ENCODE measurements around the gene KCNH4. TPM values are rescaled to one million over a fixed set of nuclear protein-coding genes. Genes with fewer than 3 reads are reported as not detected.
"Not testable (repeated sequence)": the region's sequence is repeated elsewhere in the genome, so short reads cannot be mapped to it uniquely, and the experiment has no call there.

KCNH4 gene
- total RNA-seq, result under 1 TPM; 0.45 to 0.94 TPM
- 0 to 0.75 reads per million in 2 donors for total RNA-seq

DNA sequence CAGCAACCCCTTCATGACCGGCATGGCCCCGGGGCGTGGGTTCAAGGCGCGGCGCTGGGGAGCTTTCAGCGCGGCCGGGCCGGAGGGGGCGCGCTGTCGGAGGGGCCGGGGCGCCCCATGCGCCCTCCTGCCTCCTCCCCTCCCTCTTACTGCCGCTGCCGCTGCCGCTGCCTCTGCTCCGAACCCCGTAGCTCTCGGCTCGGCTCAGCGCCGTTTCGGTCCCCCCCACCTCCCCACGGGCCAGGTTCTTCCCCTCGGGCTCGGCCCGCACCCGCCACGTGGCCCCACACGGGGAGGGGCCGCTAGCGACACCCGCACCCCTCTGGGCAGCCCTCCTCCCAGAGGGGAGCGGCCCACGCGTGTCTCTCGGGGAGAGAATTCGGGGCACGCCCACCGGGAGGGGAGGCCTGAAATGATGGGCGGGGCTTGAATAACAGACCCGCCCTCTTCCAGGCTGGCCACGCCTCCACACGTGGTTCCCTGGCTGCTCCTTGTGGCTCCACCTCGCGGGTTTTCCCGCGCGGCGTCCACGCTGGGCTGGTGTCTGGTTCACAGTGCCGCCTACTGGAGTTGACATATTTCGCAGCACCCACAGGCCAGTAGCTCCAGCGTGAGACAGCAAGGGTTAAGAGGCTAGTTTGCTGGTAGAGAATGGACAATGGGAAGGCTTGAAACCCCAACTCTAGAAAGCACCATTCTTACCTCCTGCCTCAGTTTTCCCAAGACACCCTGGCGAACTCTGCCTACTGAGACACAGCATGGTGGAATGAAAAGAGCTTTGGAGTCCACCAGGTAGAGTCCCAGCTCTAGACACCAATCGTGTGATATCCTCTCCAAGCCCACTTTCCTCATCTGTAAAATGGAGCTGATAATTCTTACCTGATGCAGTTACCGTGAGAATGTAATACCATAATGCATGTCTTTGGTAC, at the start of gene KCNH4:
Gene KCNH4, minus strand, starts transcription at position 221 of the 929 bp plus-strand sequence. Its CDS starts 197 bp downstream, at position 24.
- peak; percentile 80 to 88 (median 83) for DNase-seq
- H3K4me3 Mint-ChIP-seq, result peak within 1 kb of the TSS; percentile 75
- H3K9me3 ChIP-seq (ENCODE audit: control insufficient read depth, low read length, poor library complexity, severe bottlenecking), result no peaks in the 10 kb centered on the region
- H3K27ac Mint-ChIP-seq, result no peak within 1 kb of the TSS
- H3K4me1 Mint-ChIP-seq, result peaks cover 39% of the 10 kb centered on the region
- H3K27me3 Mint-ChIP-seq, result no peaks in the 10 kb centered on the region
- ATAC-seq, result peak; percentile 74
- peaks cover 3% of the 10 kb centered on the region for H3K36me3 Mint-ChIP-seq (ENCODE audit: low read depth)

DNA sequence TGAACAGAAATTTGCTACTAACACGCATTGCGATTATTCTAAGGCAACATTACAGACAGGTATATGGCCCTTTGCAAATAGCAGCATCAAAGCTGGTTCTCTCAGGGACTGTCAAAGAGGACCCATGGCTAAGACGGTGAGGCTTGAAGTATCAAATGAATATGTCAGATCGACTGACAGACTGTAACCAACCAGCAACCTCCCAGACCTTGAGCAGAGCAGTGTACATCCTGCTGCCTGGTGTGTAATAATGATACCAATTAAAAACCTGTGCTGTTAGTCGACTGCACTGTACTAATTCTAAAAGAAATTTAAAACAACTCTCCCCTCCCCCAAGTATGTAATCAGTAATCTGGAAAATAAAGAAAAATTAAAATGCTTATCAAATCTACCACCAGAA, 49.3 kb upstream of the KCNH4 start:
- Mint-ChIP-seq H3K27me3 (no peaks in the 10 kb centered on the region), H3K4me3 (no peak overlapping the region), H3K27ac (no peak overlapping the region), H3K36me3 (ENCODE audit: low read depth) (no peaks in the 10 kb centered on the region), H3K4me1 (peaks cover 17% of the 10 kb centered on the region)
- DNase-seq (no peak), ATAC-seq (peak; percentile 32)
- H3K9me3 ChIP-seq (ENCODE audit: control insufficient read depth, low read length, poor library complexity, severe bottlenecking), result no peaks in the 10 kb centered on the region

DNA sequence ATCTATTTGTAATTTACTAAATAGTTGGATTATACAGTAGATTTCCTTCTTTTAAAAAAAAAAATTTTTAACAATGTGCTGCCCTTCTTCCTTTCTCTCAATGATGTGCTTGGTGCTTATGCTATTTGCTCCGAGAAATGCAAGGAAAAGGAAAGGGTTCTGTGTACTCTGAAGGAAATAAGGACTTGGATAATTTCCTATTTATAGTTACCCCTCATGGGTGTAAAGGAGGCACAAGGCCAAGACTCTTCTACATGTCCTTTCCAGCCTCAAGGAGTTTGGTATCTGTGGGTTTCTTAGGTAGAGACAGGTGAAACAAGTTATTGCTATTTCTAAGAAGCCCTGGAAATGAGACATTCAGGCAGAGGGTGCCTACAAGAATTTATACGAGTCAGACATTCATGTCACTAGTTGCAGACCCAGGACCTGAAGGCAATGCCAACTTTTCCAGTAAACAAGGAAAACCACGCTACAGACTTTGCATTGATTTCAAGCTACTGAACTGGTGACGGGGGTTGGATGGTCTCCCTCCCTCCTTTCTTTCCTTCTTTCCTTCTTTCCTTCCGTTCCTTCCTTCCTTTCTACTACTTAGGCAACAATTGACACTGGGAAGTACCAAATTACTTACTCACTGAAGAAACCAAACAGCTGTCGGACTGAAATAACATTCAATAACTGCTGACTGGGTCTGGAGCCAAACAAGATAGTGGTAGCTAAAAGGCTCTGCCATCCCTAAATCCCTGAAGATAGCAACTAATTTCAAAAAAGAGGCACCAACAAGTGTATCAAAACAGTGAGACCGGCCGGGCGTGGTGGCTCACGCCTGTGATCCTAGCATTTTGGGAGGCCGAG, 47.1 kb upstream of the KCNH4 start:
- Mint-ChIP-seq H3K36me3 (ENCODE audit: low read depth) (no peaks in the 10 kb centered on the region), H3K27ac (peak overlapping the region; percentile 85)

DNA sequence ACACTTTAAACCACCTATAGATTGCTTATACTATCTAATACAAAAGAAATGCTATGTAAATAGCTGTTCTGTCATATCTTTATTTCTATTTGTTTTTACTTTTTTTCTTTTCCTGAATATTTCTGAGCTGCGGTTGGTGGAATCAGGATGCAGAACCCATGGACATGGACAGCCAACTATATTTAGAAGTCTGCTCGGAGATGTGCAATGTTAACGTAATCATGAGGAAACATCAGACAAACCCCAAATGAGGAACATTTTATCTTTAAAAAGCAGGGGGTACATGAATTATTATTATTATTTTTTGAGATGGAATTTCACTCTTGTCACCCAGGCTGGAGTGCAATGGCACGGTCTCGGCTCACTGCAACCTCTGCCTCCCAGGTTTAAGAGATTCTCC, 44.7 kb upstream of the KCNH4 start:
- Mint-ChIP-seq H3K4me3 (no peak overlapping the region), H3K27me3 (no peaks in the 10 kb centered on the region), H3K27ac (no peak overlapping the region), H3K36me3 (ENCODE audit: low read depth) (peaks cover 5% of the 10 kb centered on the region), H3K4me1 (peaks cover 11% of the 10 kb centered on the region)
- H3K9me3 ChIP-seq (ENCODE audit: control insufficient read depth, low read length, poor library complexity, severe bottlenecking), result no peaks in the 10 kb centered on the region
- DNase-seq (no peak), ATAC-seq (no peak)

More for the DNA sequence above, 47.1 kb upstream of the KCNH4 start:
- ATAC-seq (no peak), DNase-seq (no peak)
- H3K4me1 Mint-ChIP-seq, result peaks cover 7% of the 10 kb centered on the region
- H3K9me3 ChIP-seq (ENCODE audit: control insufficient read depth, low read length, poor library complexity, severe bottlenecking), result no peaks in the 10 kb centered on the region
- no peaks in the 10 kb centered on the region for H3K27me3 Mint-ChIP-seq
- no peak overlapping the region for H3K4me3 Mint-ChIP-seq

DNA sequence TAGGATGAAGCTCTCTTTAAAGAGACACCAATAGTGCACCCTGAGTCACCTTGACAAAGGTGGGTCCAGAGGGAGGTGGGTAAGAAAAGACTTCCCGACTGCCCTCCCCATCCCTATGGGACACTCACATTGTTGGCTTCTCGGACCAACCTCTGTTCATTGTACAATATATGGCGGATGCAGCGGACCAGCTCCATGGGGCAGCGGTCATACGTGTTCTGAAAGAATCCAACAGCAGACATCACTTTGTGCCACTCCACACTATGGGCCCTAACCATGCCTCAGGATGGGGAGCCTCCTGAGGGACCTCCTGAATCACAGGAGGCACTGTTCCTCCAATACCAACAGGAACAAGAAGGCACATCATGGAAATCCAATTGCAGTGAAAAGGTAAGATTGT, 43.7 kb upstream of the KCNH4 start:
- Mint-ChIP-seq H3K27me3 (no peaks in the 10 kb centered on the region), H3K27ac (peak overlapping the region; percentile 34), H3K4me3 (no peak overlapping the region), H3K36me3 (ENCODE audit: low read depth) (peaks cover 5% of the 10 kb centered on the region), H3K4me1 (peaks cover 8% of the 10 kb centered on the region)
- H3K9me3 ChIP-seq (ENCODE audit: control insufficient read depth, low read length, poor library complexity, severe bottlenecking), result no peaks in the 10 kb centered on the region
- no peak for ATAC-seq
- no peak for DNase-seq

DNA sequence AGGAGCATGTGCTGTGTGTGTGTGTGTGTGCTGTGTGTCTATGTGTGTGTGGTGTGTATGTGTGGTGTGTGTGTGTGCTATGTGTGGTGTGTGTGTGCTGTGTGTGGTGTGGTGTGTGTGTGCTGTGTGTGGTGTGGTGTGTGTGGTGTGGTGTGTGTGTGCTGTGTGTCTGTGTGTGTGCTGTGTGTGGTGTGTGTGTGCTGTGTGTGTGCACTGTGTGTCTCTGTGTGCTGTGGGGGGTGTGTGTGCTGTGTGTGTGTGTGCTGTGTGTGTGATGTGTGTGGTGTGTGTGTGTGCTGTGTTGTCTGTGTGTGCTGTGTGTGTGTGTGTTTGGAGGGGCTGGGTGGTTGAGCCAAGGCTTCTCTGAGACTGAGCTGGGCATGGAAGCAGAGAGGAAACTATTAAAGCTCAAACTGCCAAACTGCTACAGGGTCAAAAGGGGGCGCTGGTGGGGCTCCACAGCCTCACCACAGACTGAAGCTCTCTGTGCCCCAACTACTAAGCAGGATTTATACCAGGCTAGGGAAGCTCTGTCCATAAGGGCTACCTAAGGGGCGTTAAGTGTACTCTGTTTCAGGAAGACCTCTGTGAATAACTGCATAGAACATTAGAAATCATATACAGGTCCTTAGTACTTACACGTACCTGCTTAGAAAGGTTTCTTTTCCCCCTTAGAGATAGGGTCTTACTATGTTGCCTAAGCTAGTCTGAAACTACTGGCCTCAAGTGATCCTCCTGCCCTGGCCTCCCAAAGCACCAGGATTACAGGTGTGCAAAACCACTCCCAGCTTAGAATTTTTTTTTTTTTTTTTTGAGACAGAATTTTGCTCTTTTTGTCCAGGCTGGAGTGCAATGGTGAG, 41.2 kb upstream of the KCNH4 start:
- no peaks in the 10 kb centered on the region for H3K9me3 ChIP-seq (ENCODE audit: control insufficient read depth, low read length, poor library complexity, severe bottlenecking)
- H3K27me3 Mint-ChIP-seq, result no peaks in the 10 kb centered on the region
- peak; percentile 32 to 42 (median 34) for DNase-seq
- peaks cover 8% of the 10 kb centered on the region for H3K36me3 Mint-ChIP-seq (ENCODE audit: low read depth)
- H3K4me3 Mint-ChIP-seq, result peak overlapping the region; percentile 53
- peak; percentile 94 for ATAC-seq
- peaks cover 5% of the 10 kb centered on the region for H3K4me1 Mint-ChIP-seq
- peak overlapping the region; percentile 45 for H3K27ac Mint-ChIP-seq

DNA sequence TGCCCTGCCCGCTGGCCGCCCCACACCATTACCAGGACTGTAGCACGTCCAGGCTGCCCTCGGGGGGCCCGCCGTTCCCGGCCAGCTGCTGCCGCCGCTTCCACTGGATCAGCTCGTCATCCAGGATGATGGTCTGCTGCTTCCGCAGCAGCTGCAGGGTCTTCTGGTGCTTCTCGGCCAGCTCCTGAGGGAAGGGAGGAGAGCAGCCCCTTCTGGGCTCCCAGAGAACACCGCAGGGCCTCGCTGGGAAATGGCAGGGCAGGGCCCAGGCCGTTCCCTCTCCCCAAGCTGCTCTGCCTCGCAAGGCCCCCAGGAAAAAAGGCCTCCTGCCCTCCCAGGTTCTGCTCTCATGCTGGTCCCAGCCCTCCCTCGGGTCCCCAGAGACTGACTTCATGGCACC, 38.3 kb upstream of the KCNH4 start:
- not testable (repeated sequence) for H3K9me3 ChIP-seq (ENCODE audit: control insufficient read depth, low read length, poor library complexity, severe bottlenecking); H3K4me3 Mint-ChIP-seq; H3K36me3 Mint-ChIP-seq (ENCODE audit: low read depth); H3K27ac Mint-ChIP-seq; H3K27me3 Mint-ChIP-seq; ATAC-seq; H3K4me1 Mint-ChIP-seq; DNase-seq

DNA sequence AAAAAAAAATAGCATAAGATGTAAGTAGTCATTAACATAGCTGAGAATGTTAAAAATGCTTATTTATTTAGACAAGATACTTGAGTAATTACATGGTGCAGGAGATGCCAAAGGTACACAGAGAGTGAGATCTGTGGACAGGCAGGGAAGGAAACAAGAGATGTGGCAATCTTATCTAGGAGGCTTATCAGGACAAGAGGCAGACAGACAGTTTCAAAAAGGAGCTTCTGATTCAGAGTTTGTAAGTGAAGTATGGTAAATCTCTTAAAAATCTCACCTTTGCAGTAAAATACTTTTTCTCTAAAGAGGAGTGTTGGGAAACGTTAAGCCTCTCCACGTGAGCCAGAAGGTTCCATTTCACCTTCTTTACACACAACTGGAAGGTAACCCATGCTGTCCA, 33.2 kb upstream of the KCNH4 start:
- H3K4me3 Mint-ChIP-seq, result no peak overlapping the region
- no peaks in the 10 kb centered on the region for H3K27me3 Mint-ChIP-seq
- DNase-seq (no peak), ATAC-seq (no peak)
- H3K9me3 ChIP-seq (ENCODE audit: control insufficient read depth, low read length, poor library complexity, severe bottlenecking), result no peaks in the 10 kb centered on the region
- H3K27ac Mint-ChIP-seq, result no peak overlapping the region
- no peaks in the 10 kb centered on the region for H3K4me1 Mint-ChIP-seq
- H3K36me3 Mint-ChIP-seq (ENCODE audit: low read depth), result peaks cover 6% of the 10 kb centered on the region

DNA sequence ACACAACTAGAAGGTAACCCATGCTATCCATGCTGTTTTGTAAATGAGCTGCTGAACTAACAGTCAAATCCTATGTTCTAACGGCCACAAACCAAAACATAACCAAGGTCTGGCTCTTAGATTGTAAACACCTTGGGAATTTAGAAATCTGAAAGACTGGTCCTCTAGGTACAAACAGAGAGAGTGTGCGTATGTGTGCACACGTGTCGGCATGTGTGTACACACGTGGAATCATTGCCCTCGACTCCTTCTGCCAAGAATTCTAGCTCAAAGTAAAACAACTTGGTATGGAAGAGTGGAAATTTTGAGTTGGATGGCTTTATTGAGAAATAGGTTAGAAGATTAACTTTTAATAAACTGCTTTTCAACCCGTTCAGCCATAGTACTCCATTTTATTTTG, 31.4 kb upstream of the KCNH4 start:
- H3K36me3 Mint-ChIP-seq (ENCODE audit: low read depth), result peaks cover 6% of the 10 kb centered on the region
- no peaks in the 10 kb centered on the region for H3K9me3 ChIP-seq (ENCODE audit: control insufficient read depth, low read length, poor library complexity, severe bottlenecking)

DNA sequence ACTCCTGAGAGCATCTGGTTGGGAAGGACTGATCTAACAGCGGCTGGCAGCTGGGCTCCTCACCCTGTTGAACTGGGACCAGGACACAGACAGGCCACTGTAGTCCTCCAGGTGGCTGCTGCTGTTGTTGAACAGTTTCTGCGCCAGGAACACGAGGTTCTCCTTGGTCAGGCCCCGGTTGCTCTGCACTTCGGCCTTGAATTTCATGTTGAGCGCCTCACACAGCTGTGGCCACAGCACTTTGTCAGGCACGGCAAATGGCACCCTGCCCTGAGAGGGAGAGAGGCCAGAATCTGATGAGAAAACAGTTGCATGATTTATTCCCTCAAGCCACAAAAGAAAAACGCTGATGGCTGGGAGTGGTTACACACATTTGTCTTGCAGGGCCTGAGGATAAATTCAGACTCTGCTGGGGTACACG, 31.0 kb upstream of the KCNH4 start:
- H3K27ac Mint-ChIP-seq; H3K4me1 Mint-ChIP-seq; H3K9me3 ChIP-seq (ENCODE audit: control insufficient read depth, low read length, poor library complexity, severe bottlenecking); H3K36me3 Mint-ChIP-seq (ENCODE audit: low read depth); ATAC-seq; DNase-seq; H3K4me3 Mint-ChIP-seq; H3K27me3 Mint-ChIP-seq: not testable (repeated sequence)

More for the DNA sequence above, 31.4 kb upstream of the KCNH4 start:
- no peak for ATAC-seq
- Mint-ChIP-seq H3K4me1 (no peaks in the 10 kb centered on the region), H3K27me3 (no peaks in the 10 kb centered on the region), H3K4me3 (no peak overlapping the region), H3K27ac (no peak overlapping the region)
- DNase-seq, result no peak

DNA sequence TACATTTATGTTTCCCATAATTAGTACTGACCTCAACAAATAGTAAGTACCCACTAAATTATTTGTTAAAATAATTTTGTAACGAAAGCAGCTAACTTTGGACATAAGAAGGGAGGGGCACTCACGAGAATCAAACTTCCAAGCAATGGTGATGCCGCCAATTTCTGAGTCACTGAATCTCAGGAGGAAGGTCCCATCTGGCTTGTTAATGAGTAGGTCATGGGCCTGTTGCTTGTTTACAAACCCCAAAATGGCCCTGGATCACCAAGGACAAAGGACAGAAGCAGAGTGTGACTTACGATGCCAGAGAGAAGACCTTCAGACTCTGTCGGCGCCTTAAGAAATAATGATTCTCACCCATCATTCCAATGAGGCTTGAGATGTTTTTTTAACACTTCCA, 29.1 kb upstream of the KCNH4 start:
- ATAC-seq (no peak), DNase-seq (no peak)
- no peaks in the 10 kb centered on the region for H3K9me3 ChIP-seq (ENCODE audit: control insufficient read depth, low read length, poor library complexity, severe bottlenecking)
- Mint-ChIP-seq H3K4me3 (no peak overlapping the region), H3K27me3 (no peaks in the 10 kb centered on the region), H3K27ac (no peak overlapping the region), H3K36me3 (ENCODE audit: low read depth) (peaks cover 2% of the 10 kb centered on the region), H3K4me1 (no peaks in the 10 kb centered on the region)

DNA sequence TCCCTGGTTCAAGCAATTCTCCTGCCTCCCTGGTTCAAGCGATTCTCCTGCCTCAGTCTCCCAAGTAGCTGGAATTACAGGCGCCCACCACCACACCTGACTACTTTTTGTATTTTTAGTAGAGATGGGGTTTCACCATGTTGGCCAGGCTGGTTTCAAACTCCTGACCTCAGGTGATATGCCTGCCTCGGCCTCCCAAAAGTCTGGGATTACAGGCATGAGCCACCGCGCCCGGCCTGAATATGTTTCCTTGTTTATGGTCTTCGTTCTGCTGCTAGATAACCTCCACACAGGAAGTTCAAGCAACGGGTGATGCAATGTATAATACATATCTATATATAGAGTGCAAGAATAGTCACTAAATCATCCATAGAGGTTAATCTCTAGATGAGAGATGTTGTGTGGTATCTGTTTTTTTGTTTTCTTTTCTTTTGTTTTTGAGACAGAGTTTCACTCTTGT, 25.2 kb upstream of the KCNH4 start:
- peak overlapping the region; percentile 24 for H3K27ac Mint-ChIP-seq
- H3K4me3 Mint-ChIP-seq; ATAC-seq; H3K27me3 Mint-ChIP-seq; H3K9me3 ChIP-seq (ENCODE audit: control insufficient read depth, low read length, poor library complexity, severe bottlenecking); DNase-seq; H3K4me1 Mint-ChIP-seq; H3K36me3 Mint-ChIP-seq (ENCODE audit: low read depth): not testable (repeated sequence)
